Progenitor cell of endocrine pancreas (in vitro differentiated cells): ENCODE results near the gene MAF. TPM values are rescaled to one million over a fixed set of nuclear protein-coding genes. Genes with fewer than 3 reads are reported as not detected.

Experiments
- DNase-seq: peaks from one replicate; pipeline ENCODE4 v3.0.0; 2021; ENCODE audit warnings: low spot score; ENCODE audit not compliant: unreplicated experiment
- H3K27ac Mint-ChIP-seq: 2 replicates; pipeline ENCODE4 v1.8.0; 2021; ENCODE audit warnings: mild to moderate bottlenecking, moderate library complexity, mixed read lengths
- H3K27me3 Mint-ChIP-seq: 2 replicates; pipeline ENCODE4 v1.8.0; 2021; ENCODE audit warnings: mixed read lengths
- H3K36me3 Mint-ChIP-seq: 2 replicates; pipeline ENCODE4 v1.8.0; 2022; ENCODE audit warnings: mixed read lengths; ENCODE audit not compliant: insufficient read depth
- H3K4me1 Mint-ChIP-seq: 2 replicates; pipeline ENCODE4 v1.8.0; 2021; ENCODE audit warnings: low read depth, mixed read lengths
- H3K4me3 Mint-ChIP-seq: 2 replicates; pipeline ENCODE4 v1.8.0; 2021; ENCODE audit warnings: low read depth, mild to moderate bottlenecking, moderate library complexity, mixed read lengths
- H3K9me3 Mint-ChIP-seq: 2 replicates; pipeline ENCODE4 v1.8.0; 2021; ENCODE audit warnings: low read depth, mixed read lengths
- total RNA-seq: library from RNA; stranded (reverse); gene quantifications from 2 replicates; pipeline ENCODE4 v1.2.1, GENCODE V29; 2021
- TF ChIP-seq, protein P1 (sequence below): fragments of 200-600 bp; sonication (generic); IDR thresholded peaks from one replicate; pipeline ENCODE4 v1.5.0; 2021; ENCODE audit warnings: antibody characterized with exemption, mild to moderate bottlenecking; ENCODE audit not compliant: unreplicated experiment

MAF gene
- total RNA-seq, 1 donor from 2014 or later, result 17.3 TPM

DNA sequence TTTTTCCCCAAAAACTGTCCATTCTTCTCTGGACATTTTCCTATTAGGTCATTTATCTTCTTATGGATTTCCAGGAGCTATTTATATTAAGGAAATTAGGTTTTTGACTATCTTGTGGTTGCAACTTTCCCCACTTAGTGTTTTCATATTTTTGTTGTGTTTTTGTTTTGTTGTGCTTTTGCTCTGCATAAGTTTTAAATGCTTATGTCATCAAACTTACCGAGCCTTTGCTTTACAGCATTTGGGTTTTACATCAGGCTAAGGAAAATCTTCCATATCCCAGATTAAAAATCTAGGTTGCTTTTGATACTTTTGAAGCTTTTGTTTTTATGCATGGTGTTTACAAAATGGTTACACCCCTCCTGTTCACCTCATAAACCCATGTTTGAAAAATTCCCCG is 27.5 kb downstream of the MAF start:
- no peaks in the 10 kb centered on the region for H3K9me3 Mint-ChIP-seq
- TF ChIP-seq, protein P1, sequence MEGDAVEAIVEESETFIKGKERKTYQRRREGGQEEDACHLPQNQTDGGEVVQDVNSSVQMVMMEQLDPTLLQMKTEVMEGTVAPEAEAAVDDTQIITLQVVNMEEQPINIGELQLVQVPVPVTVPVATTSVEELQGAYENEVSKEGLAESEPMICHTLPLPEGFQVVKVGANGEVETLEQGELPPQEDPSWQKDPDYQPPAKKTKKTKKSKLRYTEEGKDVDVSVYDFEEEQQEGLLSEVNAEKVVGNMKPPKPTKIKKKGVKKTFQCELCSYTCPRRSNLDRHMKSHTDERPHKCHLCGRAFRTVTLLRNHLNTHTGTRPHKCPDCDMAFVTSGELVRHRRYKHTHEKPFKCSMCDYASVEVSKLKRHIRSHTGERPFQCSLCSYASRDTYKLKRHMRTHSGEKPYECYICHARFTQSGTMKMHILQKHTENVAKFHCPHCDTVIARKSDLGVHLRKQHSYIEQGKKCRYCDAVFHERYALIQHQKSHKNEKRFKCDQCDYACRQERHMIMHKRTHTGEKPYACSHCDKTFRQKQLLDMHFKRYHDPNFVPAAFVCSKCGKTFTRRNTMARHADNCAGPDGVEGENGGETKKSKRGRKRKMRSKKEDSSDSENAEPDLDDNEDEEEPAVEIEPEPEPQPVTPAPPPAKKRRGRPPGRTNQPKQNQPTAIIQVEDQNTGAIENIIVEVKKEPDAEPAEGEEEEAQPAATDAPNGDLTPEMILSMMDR, result no peak
- no peak for DNase-seq
- peaks cover 39% of the 10 kb centered on the region for H3K27me3 Mint-ChIP-seq
- H3K36me3 Mint-ChIP-seq, result no peaks in the 10 kb centered on the region
- H3K4me1 Mint-ChIP-seq, result peaks cover 2% of the 10 kb centered on the region
- no peak overlapping the region for H3K27ac Mint-ChIP-seq
- H3K4me3 Mint-ChIP-seq, result no peak overlapping the region

DNA sequence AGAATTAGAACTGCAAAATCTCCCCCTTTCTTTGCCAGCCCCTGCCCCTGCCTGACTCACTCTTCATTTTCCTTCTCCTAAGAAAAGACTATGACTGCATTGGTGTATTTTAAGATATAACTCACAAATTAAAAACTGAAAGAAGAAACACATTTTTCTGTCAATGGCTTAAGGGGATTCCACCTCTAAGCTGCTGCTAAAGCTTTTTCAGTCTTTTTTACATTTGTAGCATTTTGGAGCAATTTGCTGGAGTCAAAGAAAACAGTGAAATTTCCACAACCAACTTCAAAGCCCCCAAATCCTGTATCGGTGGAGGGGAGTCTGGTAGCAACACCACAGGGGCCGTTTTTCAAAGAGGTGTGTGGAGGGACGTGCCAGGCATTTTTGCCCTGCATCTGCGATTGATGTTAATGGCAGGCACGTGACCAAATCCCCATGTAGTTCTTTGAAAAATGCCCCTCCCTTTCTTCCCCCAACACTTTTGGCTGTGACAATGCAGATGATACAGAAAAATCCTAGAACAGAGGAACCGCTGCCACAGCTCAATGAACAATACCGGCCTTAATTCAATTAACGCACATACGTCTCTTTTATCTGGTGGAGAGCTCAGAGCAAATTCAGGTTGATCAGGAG is 28.5 kb downstream of the MAF start:
- H3K36me3 Mint-ChIP-seq, result no peaks in the 10 kb centered on the region
- peaks cover 39% of the 10 kb centered on the region for H3K27me3 Mint-ChIP-seq
- H3K9me3 Mint-ChIP-seq, result no peaks in the 10 kb centered on the region
- TF ChIP-seq, protein P1, result no peak
- no peak overlapping the region for H3K27ac Mint-ChIP-seq
- no peak for DNase-seq
- no peak overlapping the region for H3K4me3 Mint-ChIP-seq
- peaks cover 2% of the 10 kb centered on the region for H3K4me1 Mint-ChIP-seq

DNA sequence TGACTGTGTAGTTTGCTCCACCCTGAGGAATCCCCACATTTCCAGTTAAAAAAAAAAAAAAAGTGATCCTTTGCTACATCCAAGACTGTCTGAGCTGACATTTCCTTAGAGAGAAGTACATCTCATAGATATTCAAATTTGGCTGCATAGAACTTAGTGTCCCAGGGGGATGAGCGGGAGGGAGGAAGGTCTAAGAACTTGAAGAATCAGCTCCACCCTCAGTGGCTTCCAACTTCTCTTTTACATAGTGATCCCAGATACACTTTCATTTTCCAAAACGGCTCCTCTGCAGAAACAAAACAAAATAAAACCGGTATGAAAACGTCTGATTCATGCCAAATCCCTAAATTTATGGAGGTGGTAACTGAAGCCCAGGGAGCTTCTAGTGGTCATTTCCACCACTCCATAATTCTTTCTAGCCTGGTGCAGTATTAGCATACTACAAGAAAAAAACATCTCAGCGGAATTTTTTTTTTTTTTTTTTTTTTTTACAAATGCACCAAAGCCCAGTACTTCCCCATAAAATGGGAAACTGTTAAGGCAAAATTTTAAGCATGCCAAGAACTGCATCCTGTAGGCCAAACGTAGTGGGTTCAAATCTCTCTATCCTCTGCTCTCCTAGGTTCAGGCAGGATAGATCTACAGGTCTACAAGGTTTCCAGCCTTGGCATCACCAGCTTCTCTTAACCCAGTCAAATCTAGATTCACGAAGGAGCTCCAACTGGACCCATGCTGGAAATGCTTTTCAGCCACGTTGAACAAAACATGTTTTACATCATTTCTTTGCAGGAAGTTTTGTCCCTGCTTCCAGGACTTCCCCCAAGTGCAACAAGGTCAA is 29.3 kb downstream of the MAF start:
- Mint-ChIP-seq H3K36me3 (no peaks in the 10 kb centered on the region), H3K27me3 (peaks cover 39% of the 10 kb centered on the region), H3K4me1 (peaks cover under 1% of the 10 kb centered on the region), H3K9me3 (no peaks in the 10 kb centered on the region), H3K4me3 (no peak overlapping the region), H3K27ac (no peak overlapping the region)
- no peak for DNase-seq
- TF ChIP-seq, protein P1, result no peak

DNA sequence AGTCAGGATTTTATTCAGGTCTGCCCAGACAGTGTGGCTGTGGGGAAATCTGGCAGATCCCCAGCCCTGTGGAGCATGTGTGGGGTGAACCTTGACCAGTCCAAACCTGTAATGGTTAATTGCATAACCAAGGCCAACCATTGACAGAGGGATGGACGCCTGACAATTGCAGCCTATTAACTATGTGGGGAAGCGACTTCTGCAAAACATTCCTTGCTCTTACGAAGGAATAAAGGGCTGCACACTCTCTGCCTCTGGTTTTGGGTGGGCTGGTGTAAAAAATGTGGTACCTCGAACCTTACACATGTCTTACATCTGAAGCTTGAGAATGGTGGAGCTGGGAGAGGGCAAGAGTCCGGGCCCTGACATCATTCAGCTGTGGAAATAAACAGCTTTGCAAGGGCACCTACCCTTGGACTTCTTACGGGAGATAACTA is 35.8 kb downstream of the MAF start:
- Mint-ChIP-seq H3K27ac (no peak overlapping the region), H3K36me3 (no peaks in the 10 kb centered on the region), H3K9me3 (no peaks in the 10 kb centered on the region), H3K4me3 (no peak overlapping the region), H3K27me3 (peaks cover 15% of the 10 kb centered on the region), H3K4me1 (peaks cover 3% of the 10 kb centered on the region)
- DNase-seq, result no peak
- TF ChIP-seq, protein P1, result no peak

DNA sequence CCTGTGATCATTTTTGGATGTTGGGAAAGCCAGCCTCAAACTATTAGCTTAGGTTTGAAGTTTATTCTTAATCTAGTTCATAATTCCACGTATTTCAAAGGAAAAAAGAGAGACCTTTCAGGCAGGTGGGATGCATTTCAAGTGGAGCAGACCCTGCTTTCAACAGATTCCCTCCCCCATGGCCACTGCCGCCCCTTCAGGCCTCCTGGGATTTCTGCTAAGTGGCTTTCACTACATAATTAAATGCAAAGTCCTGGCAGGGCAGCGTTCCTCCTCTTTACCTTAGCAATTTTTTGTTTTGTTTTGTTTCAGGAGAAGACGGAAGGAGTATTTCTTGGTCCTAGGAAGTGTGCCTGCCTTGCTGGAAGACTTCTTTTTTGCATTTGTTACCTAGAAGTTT is 36.6 kb downstream of the MAF start:
- no peaks in the 10 kb centered on the region for H3K9me3 Mint-ChIP-seq
- H3K27me3 Mint-ChIP-seq, result peaks cover 15% of the 10 kb centered on the region
- no peak for DNase-seq
- TF ChIP-seq, protein P1, result no peak
- no peak overlapping the region for H3K4me3 Mint-ChIP-seq
- H3K27ac Mint-ChIP-seq, result no peak overlapping the region
- no peaks in the 10 kb centered on the region for H3K36me3 Mint-ChIP-seq
- H3K4me1 Mint-ChIP-seq, result peaks cover 3% of the 10 kb centered on the region
